GM23338 (cell line): ENCODE data around the gene GPX6. TPM values are rescaled to one million over a fixed set of nuclear protein-coding genes. Genes with fewer than 3 reads are reported as not detected.

Source experiments
- ATAC-seq: fragments of 200-7000 bp; cut with Tn5 transposase; 3 replicates; pipeline ENCODE4 v1.9.1; 2020
- DNase-seq: peaks from one replicate; pipeline ENCODE4 v3.0.0-alpha.2; 2015; ENCODE audit warnings: low spot score
- H2AFZ ChIP-seq: fragments of 200-600 bp; sonication (generic); 2 replicates; pipeline ENCODE4 v1.8.0; 2016; ENCODE audit warnings: antibody characterized with exemption, mild to moderate bottlenecking, moderate library complexity
- H3F3A ChIP-seq: fragments of 200-600 bp; sonication (generic); replicated peaks from 2 replicates; pipeline ENCODE4 v1.8.0; 2017; ENCODE audit warnings: antibody characterized with exemption, mixed run types, low read depth
- H3K27ac ChIP-seq: fragments of 200-600 bp; sonication (generic); 2 replicates; pipeline ENCODE4 v1.6.1; 2016; ENCODE audit warnings: low read depth
- H3K27me3 ChIP-seq: fragments of 200-600 bp; sonication (generic); 2 replicates; pipeline ENCODE4 v1.8.0; 2016; ENCODE audit warnings: mild to moderate bottlenecking, mixed run types, moderate library complexity; ENCODE audit not compliant: insufficient read depth
- H3K36me3 ChIP-seq: fragments of 200-600 bp; sonication (generic); 2 replicates; pipeline ENCODE4 v1.8.0; 2016; ENCODE audit warnings: mild to moderate bottlenecking; ENCODE audit not compliant: insufficient read depth
- H3K4me1 ChIP-seq: fragments of 200-600 bp; sonication (generic); 2 replicates; pipeline ENCODE4 v1.8.0; 2016; ENCODE audit warnings: mild to moderate bottlenecking, moderate library complexity; ENCODE audit not compliant: insufficient read depth
- H3K4me2 ChIP-seq: fragments of 200-600 bp; sonication (generic); 2 replicates; pipeline ENCODE4 v1.7.1; 2017; ENCODE audit warnings: mixed run types
- H3K4me3 ChIP-seq: fragments of 200-600 bp; sonication (generic); 2 replicates; pipeline ENCODE4 v1.6.1; 2016; ENCODE audit warnings: mixed run types
- H3K79me2 ChIP-seq: fragments of 200-600 bp; sonication (generic); replicated peaks from 2 replicates; pipeline ENCODE4 v1.8.0; 2017; ENCODE audit warnings: mild to moderate bottlenecking; ENCODE audit not compliant: insufficient read depth
- H3K9me2 ChIP-seq: fragments of 200-600 bp; sonication (generic); 2 replicates; pipeline ENCODE4 v1.8.0; 2017; ENCODE audit not compliant: insufficient read depth
- H4K20me1 ChIP-seq: fragments of 200-600 bp; sonication (generic); replicated peaks from 2 replicates; pipeline ENCODE4 v1.8.0; 2017; ENCODE audit warnings: mild to moderate bottlenecking; ENCODE audit not compliant: insufficient read depth
- H3K27ac Mint-ChIP-seq: 2 replicates; pipeline ENCODE4 v1.8.0; 2020; ENCODE audit warnings: inconsistent platforms, mild to moderate bottlenecking, moderate library complexity, mixed read lengths
- H3K27me3 Mint-ChIP-seq: 3 replicates; pipeline ENCODE4 v1.8.0; 2022; ENCODE audit warnings: low read depth, mild to moderate bottlenecking, moderate library complexity, mixed read lengths, inconsistent platforms; ENCODE audit not compliant: insufficient read depth, poor library complexity
- H3K36me3 Mint-ChIP-seq: 3 replicates; pipeline ENCODE4 v1.8.0; 2021; ENCODE audit warnings: low read depth, mild to moderate bottlenecking, inconsistent platforms, moderate library complexity, mixed read lengths
- H3K4me1 Mint-ChIP-seq: 3 replicates; pipeline ENCODE4 v1.8.0; 2020; ENCODE audit warnings: mild to moderate bottlenecking, inconsistent platforms, mixed read lengths
- H3K4me3 Mint-ChIP-seq: 3 replicates; pipeline ENCODE4 v1.8.0; 2021; ENCODE audit warnings: moderate library complexity, mild to moderate bottlenecking, inconsistent platforms, mixed read lengths
- H3K9me3 Mint-ChIP-seq: 3 replicates; pipeline ENCODE4 v1.8.0; 2020; ENCODE audit warnings: moderate library complexity, mild to moderate bottlenecking, inconsistent platforms, mixed read lengths
- CTCF ChIP-seq, 2 experiments: fragments of 200-600 bp in 1 of 2; sonication (generic) in 1 of 2; conservative IDR thresholded peaks; 2 replicates each; pipeline versions ENCODE4 v1.5.1 to v1.6.1; 2016 to 2017; ENCODE audit warnings: antibody characterized with exemption in 2 of 2, low read depth in 2 of 2, mild to moderate bottlenecking in 2 of 2, moderate library complexity in 1 of 2
- EZH2 ChIP-seq: fragments of 200-600 bp; sonication (generic); IDR thresholded peaks from one replicate; pipeline ENCODE4 v1.8.0; 2017; ENCODE audit warnings: antibody characterized with exemption, mild to moderate bottlenecking, low read depth; ENCODE audit not compliant: unreplicated experiment
- NANOG ChIP-seq: IDR thresholded peaks from 2 replicates; pipeline ENCODE4 v1.6.1; 2016; ENCODE audit warnings: antibody characterized with exemption, borderline replicate concordance
- POLR2AphosphoS5 ChIP-seq: IDR thresholded peaks from 2 replicates; pipeline ENCODE4 v1.6.1; 2016; ENCODE audit warnings: antibody characterized with exemption, low read depth
- STAT1 ChIP-seq: IDR thresholded peaks from one replicate; pipeline ENCODE4 v1.6.1; 2016; ENCODE audit warnings: antibody characterized with exemption; ENCODE audit not compliant: unreplicated experiment
- ZNF114 ChIP-seq: fragments of 250-450 bp; sonication (Bioruptor Pico); IDR thresholded peaks from 2 replicates; pipeline ENCODE4 v1.5.0; 2020; ENCODE audit warnings: mild to moderate bottlenecking, moderate library complexity
- ZNF331 ChIP-seq: fragments of 250-450 bp; sonication (Bioruptor Pico); IDR thresholded peaks from 2 replicates; pipeline ENCODE4 v1.5.0; 2020; ENCODE audit warnings: low read depth, mild to moderate bottlenecking, moderate library complexity
- ZNF462 ChIP-seq: fragments of 250-450 bp; sonication (Bioruptor Pico); IDR thresholded peaks from 2 replicates; pipeline ENCODE4 v1.5.0; 2020; ENCODE audit warnings: mild to moderate bottlenecking, moderate library complexity
- long read RNA-seq: library from polyadenylated mRNA; unstranded; transcript quantifications from one replicate; pipeline ENCODE4 v2.0.0, GENCODE V29; 2020; ENCODE audit not compliant: unreplicated experiment
- polyA plus RNA-seq: library from polyadenylated mRNA; unstranded; fragments of >200 nt; fragmentation: Nextera tagmentation; extraction: Ambion mirVana; gene quantifications from 2 replicates; pipeline ENCODE4 v1.2.1, GENCODE V29; 2016
- total RNA-seq: library from RNA; depleted of rRNA; stranded (reverse); fragments of >200 nt; shearing (Covaris generic); gene quantifications from 2 replicates; pipeline ENCODE4 v1.2.3, GENCODE V29; 2014; rRNA removed
- TF ChIP-seq, protein P1 (sequence below): IDR thresholded peaks from 2 replicates; pipeline ENCODE4 v1.6.1; 2016; ENCODE audit warnings: antibody characterized with exemption

Gene GPX6, protein sequence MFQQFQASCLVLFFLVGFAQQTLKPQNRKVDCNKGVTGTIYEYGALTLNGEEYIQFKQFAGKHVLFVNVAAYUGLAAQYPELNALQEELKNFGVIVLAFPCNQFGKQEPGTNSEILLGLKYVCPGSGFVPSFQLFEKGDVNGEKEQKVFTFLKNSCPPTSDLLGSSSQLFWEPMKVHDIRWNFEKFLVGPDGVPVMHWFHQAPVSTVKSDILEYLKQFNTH
- total RNA-seq (not detected in 2 replicates), polyA plus RNA-seq (not detected in 2 replicates)
- long read RNA-seq: 0 reads

- Histone ChIP-seq H3K9me2 (no peaks in the 10 kb centered on the region; the same call in 1 of the 2 replicates), H3K4me1 (peaks cover 3% of the 10 kb centered on the region; the same call in 1 of the 2 replicates), H3F3A (no peaks in the 10 kb centered on the region), H3K27ac (no peak within 1 kb of the TSS), H3K27me3 (no peaks in the 10 kb centered on the region), H3K4me3 (no peak within 1 kb of the TSS), H3K36me3 (no peaks in the 10 kb centered on the region), H3K79me2 (no peaks in the 10 kb centered on the region), H3K4me2 (no peak within 1 kb of the TSS), H2AFZ (peak within 1 kb of the TSS; percentile 59; the same call in 1 of the 2 replicates), H4K20me1 (no peaks in the 10 kb centered on the region)
- Mint-ChIP-seq H3K4me1 (0 out of 3 replicates have a peak, but pooled peaks cover 8% of the 10 kb centered on the region), H3K4me3 (no peak within 1 kb of the TSS), H3K9me3 (no peaks in the 10 kb centered on the region; the same call in 2 of the 3 replicates), H3K27me3 (peaks cover 3% of the 10 kb centered on the region), H3K27ac (no peak within 1 kb of the TSS), H3K36me3 (no peaks in the 10 kb centered on the region)
- ATAC-seq (no peak), DNase-seq (no peak)
- TF ChIP-seq ZNF331: no peak
- TF ChIP-seq POLR2AphosphoS5: no peak
- TF ChIP-seq STAT1: no peak
- no peak for TF ChIP-seq ZNF462 (CRISPR knock-in tag)
- TF ChIP-seq EZH2: no peak
- TF ChIP-seq, protein P1, sequence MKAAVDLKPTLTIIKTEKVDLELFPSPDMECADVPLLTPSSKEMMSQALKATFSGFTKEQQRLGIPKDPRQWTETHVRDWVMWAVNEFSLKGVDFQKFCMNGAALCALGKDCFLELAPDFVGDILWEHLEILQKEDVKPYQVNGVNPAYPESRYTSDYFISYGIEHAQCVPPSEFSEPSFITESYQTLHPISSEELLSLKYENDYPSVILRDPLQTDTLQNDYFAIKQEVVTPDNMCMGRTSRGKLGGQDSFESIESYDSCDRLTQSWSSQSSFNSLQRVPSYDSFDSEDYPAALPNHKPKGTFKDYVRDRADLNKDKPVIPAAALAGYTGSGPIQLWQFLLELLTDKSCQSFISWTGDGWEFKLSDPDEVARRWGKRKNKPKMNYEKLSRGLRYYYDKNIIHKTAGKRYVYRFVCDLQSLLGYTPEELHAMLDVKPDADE: no peak
- no peak for TF ChIP-seq CTCF (conservative IDR thresholded peaks at IDR 0.05; ENCODE audit: low read depth in 2 of 2)
- TF ChIP-seq NANOG: no peak
- TF ChIP-seq ZNF114 (CRISPR knock-in tag): no peak
Observed at GRCh38 chr6:28515676-28516075, at the start of gene GPX6. Gene GPX6 (minus strand): TSS chr6:28515793. CDS start chr6:28515743, 50 bp downstream.
